COLO668 (cell line): ENCODE results near the gene SACS.

Source experiments
- DNase-seq: peaks from one replicate; lab custom pipeline; 2025; ENCODE audit not compliant: unreplicated experiment; lab: John Stamatoyannopoulos, UW

Gene SACS

DNA sequence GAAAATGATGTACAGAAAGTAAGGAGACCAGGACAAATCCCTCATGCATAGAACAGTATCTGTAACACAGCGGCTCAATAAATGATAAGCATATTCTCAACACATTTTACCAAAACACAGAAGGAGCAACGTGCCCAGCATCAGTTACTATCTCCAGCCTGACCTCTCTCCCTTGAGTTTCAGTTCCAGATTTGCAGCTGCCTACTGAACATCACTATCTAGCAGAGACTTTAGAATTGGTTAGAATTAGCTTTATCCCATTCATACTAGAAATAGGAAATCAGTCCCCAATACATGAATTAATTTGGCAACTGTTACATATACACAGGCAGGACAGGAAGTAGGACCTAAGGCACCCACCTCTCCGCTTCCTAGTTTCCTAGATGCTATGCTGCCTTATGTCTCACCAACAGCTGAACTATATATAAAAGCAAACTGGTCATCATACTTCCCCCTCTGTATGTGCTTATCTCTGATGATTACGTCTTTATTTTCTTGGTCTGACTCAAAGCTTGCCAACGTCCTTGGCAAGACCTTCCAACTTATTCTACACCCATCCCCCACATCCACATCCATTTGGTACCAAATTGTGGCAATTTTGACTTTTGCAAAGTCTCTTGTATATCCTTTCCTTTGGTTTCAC lies 61.1 kb downstream of the SACS start:
- no peak for DNase-seq

DNA sequence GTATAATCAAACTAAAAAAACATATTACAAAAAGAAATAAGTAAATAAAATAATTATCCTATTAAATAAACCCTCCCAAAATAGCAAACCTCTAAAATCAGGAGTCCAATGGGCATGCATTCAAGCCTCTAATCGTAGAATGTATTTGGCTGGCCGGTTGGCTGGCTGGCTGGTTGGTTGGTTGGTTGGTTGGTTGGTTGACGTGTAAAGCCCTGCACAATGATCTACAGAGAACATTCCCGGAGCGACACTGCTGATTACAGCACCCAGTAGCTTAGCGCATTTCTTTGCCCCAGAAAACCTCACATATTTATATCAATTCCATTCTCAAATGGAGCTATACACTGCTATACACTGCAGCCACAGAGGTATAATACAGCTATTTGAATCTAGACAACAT lies 65.6 kb downstream of the SACS start:
- no peak for DNase-seq

DNA sequence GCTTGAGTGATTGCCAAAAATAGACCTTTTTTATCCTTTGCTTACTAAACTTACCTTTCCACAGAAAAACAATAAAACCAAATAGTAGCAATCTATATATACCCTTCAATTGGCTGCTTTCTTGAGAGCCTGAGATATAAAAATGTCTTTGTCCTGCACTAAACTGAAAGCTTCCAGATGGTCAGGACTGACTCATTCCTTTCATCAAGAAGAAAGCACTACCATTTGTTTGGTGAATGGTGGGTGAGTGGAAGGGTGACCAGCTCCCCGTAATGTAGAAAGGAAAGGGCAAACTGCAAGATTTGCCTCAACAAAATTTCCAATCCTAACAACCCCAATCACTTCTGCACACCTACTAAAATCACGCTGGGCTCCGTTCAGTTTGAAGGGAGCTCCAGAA lies 67.8 kb downstream of the SACS start:
- DNase-seq = no peak

DNA sequence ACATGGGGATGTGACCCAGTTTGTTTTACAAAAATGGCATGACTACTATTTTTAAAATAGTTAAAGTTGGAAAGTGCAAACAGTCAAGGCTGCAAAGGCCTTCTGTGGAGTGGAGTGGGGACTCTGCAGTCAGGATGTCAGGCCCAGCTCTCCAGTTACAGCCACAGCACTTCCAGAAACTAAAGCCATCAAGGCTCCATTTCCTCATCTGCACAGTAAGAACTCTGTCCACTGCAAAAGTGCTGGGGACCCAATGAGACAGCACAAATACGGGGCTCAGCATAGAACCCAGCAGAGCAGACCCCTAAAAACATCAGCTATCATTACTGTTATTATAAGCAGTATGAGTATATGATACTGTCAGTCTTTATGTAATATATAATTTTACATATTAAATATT lies 73.6 kb downstream of the SACS start:
- no peak for DNase-seq

DNA sequence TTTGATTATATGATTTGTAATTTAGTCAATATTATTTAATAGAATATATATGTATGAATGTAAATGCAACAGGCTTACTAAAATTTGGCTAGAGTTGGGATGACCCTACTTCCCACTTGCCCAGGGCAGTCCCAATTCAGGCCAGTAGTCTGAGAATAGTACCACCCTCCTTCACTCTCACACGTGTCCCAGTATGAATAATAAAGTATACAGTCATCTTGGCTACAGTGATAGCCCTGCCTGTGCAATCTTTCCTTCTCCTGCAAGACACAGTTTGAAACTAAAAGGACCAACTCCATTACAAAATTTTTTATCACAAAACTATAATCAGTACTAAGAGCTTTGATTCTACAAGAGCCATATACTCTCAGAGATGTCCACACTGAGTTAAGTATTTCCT lies 76.2 kb downstream of the SACS start:
- DNase-seq = no peak

DNA sequence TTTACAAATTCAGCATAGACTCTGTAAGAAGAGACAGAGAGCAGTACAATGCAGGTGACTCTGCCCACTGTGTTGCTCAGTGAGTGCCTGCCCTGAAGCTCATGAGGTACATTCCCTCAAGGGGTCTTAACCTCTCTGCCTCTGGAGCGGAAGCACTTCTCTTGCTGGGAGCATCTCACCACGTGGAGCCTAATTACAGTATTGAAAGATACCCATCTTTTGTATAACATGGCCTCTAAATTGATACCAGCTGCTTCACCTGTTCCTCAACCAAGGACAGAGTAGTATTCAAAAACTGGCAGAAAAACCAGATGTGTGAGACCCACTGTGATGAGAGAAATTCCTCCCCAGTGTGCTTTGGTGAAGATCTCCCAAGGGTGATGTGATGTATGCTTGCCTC lies 77.1 kb downstream of the SACS start:
- no peak for DNase-seq

DNA sequence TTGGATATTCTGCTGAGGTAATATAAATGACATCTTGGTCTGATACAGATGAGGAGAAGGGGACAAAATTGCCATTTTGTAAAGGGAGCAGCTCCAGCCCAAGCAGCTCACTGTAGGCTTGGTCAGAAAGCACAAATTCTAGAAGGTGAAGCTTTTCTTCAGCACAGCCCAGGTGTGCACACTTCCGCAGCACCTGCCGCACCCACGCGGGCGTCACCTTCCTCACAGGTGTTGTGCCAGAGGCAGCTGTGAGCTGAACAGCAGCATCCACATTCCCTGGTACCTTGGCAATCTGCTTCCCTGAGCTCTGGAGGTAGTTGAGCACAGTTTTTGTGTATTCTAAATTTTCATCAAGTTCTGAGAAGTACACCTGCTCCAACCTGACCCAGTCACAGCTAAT lies 79.0 kb downstream of the SACS start:
- peak; percentile 80 for DNase-seq

DNA sequence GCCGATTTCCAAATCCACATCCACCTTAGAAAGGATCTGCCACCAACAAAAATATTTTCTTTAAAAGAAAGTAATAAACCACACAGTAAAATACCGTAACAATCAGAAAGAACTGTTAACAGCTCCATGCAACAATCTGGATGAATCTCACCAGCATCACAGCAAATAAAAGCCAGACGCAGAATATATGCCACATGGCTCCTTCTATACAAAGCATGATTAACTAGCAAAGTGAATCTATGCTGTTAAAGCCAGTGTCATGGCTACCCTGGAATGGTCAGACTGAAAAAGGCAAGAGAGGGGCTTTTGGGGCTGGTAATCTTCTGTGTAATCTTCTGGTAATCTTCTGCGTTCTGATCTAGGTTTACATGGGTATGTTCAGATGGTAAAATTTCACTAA lies 81.3 kb downstream of the SACS start:
- DNase-seq = no peak

DNA sequence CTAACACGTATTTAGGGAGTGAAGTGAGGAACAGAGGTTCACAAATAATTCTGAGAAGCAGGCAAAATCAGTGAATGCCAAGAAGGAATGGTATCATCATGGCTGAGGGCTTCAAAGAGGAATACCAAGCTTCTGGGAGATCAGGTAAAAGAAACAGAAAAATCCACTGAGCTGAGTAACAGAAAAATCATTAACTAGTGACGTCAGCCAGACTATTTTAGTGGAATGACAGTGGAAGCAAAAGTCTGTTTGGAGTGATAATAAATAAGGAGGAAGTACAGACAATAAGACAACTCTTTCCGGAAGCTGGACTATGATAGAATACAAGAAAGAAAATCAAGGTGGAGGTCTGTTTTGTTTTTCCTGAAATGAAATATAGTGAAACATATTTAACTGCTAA lies 83.5 kb downstream of the SACS start:
- no peak for DNase-seq

DNA sequence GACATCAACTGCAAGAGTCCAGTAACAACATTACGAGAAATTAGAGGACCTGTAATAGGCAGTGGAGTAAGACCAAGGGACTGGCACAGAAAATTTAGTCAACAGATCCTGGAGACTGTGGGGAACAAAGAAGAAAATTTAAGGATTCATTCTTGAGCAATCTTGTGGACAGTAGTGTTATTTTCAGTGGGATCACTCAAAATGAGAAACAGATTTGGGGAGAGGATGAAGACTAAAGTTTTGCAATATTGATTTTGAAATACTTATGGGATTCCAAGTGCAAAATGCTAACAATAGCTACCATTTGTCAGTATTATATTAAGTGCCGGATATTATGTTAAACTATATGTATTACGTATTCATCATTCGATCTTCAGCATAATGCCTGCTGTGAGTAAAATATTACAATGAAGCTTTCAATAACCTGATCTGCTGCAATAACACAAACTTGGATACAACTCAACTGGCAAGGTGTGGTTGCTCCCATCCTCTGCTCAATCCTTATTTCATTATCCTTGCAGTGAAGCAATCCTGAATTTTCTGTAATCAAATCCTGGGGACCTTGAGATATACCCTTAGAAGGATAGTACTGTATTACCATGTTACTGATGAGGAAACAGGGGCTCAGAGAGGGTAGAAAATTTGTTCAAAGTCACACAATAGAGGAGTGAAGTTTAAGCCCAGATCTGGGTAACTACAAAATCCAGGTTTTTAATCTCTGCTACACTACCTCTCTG lies 84.2 kb downstream of the SACS start:
- DNase-seq = no peak

DNA sequence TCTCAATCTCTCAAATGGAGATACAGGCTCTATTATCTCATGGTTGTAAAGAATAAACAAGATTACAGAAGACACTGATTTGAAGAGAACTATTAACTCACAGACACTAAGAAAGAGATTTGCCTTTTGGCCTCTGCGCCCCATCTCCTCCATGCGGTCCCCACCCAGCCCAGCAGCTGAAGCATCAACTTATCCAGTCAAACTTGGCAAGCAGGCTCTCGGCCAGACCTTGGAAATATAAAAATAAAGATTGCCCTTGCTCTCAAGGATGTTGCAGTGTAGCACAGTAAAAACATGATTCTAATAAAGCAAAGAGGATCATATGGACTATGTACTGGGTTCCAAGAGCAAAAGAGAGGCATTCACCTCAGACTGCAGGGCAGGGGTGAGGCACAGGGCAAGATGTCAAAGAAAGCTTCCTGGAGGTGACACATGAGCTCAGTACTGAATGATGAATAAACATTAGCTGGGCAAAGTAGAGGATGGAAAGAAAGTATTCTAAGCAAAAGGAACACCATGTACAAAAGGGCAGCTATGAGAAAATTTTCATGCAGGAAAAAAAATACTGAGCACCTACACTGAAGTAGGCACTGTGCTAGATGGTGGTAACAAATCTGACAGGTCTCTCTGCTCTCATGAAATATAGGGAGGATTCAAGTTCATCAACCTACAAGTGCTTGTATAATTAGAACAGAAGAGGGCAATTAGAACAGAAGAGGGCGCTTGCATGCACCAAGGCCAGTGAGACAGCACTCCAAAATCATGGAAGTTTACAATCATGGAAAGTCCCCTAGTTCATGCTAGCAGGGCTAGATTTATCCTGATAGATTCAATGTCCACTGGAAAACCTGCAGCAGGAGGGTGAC lies 85.0 kb downstream of the SACS start:
- DNase-seq = no peak

DNA sequence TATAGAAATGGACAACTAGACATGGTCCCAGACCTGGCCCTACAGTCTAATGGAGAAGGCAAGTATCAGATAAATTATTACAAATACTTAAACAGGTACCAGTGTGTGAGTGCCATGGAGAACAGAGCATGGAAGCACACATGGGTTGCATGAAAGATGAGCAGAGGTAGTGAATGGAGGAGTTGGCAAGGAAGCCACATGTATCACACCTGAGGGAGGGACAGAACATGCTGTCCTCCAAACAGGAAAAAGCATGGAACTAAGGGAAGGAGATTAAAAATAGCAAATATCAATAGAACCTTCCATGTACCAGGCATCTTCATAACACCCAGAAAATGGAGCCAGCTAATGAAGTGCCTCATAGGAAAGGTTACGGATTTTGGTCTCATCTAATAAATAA lies 85.9 kb downstream of the SACS start:
- no peak for DNase-seq

DNA sequence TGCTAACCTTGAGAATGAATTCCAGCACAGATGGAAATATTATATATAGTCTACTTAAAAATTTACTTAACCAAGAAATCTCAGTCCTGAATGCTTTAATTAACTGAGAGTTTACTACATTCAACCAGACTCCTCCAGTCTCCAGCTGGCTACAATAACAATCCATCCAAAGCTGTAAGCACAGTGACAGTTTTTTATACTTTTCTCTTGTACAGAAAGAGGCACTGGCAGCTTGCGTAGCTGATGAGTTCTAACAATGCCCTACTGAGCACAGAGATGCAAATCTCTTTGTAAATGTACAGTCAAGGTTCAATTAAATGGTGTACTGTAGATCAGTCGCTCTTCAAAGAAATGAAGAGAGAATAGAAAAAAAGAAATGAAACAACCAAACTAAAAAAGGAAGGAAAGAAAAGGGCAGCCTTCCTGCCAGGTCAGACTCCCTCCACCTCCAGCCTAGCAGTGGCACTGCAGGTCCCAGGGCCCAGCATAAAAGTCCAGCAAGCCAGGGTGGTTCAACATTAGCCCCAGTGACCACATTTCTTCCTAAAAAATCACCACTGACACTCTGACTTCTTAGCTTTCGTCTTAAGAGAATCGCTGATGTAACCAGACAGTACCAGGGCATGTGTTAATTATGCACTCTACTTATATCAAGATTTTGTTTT lies 88.4 kb downstream of the SACS start:
- DNase-seq = no peak

DNA sequence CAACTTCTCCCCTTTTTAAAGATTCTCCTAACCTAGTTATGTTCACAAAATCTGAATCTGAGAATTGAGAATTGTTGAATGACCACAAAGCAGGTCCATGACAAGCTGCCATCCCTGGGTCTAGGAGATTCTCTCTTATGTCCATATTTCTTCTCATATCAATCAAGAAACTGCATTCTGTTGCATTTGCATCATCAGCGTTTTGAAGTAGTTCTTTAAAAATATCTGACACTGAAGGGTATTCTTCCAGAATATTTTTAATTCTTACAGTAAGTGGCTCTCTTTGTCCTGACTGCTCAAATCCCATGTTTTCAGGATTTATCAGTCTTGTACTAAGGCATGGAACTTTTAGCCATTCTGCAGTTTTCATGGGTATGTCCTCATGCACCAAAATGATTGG lies 94.3 kb downstream of the SACS start:
- DNase-seq = no peak

DNA sequence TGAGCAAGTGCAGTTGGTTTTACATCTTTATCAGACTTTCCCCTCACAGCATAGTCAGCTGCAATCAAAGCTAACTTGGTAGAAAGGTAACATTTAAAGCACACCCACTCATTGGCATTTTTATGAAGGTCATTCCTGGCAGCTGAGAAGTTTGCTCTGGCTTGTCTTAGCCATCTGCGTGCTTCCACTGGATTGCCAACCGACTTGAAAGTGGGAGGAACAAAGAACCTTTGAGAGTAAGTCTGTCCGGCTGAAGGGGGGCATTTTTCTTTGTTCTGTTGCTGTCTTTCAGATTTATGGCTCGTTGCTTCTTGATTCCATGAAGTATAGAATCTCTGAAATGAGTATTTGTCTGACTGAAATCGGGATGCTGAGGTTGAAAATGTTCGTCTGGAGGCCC lies 103.1 kb downstream of the SACS start:
- DNase-seq = no peak

DNA sequence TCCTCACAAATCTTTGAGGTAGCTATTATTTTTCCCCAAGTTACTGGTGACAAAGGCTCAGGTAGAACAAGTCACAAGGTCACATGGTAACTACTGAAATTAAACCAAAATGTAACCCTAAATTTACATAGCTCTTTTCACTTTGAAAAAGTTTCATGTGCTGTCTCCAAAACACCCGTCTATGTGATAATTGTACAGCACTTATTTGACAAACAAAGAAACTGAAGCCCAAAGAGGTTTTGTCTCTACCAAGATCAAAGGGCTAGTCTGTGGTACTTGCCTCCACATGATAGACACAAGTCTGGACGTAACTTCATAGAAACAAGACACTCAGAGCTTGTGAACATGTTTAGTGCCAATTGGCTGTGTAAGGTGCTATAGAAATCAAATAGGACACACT lies 108.3 kb downstream of the SACS start:
- no peak for DNase-seq

DNA sequence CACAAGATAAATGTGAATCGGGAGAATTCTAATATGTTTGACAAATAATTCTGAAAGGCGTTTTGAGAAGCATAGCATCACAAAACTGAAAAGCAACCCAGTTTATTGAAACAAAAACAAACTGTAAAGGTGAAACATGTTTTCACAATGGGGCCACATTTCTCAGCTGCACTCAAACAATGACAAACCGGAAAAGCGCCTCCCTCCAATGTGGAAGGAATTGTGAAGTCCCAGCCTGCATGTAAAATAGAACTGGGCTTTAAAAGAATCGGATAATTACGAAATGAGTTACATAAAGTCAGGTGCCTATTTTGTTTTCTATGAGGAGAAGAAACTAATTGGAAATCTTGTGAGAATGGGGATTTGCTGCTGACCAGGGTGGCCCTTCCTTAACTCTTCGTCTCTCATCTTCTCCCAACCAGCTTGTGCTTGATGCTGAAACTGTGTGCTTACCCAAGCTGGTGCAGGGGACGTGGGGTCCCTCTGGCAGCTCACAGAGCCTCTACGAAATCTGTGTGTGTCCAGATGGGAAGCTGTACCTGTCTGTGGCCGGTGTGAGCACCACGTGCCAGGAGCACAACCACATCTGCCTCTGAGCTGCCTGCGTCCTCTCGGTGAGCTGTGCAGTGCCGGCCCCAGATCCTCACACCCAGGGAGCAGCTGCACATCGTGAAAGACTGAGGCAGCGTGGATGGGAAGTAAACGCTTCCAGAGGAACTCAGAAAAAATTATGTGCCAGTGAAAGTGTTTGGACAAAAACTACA lies 109.4 kb downstream of the SACS start:
- DNase-seq = no peak

DNA sequence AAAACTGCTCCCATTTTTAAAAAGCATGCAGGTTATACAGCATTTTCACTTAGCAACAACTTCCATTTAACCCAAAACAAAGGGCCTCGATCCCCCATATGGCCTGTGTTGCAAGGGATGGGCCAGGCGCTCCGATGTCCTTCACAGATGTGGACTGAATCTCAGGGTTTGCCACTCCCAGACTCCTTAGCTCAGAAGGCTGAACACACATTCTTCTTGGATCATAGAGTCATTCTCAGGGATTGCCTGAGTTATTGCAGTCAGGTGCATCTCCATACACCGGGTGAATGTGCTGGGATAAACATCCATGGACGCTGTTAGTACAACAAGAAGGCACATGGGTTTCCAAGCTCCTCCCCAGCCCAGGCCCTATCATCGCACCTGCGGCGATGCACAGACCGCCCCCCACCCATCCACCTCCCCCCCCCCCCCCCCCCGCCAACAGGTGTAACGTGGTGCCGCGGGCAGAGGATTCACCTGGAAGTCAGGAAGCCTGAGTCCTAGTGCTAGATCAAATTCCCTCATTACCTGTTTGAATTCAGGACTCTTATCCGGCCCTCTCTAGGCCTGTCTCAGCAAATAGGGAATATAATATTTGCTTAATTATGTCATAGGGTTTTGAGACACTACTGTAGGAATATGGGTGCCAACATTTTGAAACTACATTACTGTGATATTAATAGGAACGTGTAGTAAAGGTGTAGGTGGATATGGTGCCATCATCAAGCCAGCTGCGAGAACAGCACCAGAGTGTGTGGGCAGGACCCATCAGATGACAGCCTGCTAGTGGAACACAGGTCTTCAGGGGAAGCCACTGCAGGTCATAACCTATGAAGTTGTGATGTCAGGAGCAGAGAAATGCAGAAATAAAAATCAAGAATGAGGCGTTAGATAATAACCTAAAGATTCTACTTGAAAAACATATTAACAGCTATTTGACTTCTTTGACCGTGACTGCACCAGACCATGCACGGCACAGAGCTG lies 110.9 kb downstream of the SACS start:
- DNase-seq = peak; percentile 93

DNA sequence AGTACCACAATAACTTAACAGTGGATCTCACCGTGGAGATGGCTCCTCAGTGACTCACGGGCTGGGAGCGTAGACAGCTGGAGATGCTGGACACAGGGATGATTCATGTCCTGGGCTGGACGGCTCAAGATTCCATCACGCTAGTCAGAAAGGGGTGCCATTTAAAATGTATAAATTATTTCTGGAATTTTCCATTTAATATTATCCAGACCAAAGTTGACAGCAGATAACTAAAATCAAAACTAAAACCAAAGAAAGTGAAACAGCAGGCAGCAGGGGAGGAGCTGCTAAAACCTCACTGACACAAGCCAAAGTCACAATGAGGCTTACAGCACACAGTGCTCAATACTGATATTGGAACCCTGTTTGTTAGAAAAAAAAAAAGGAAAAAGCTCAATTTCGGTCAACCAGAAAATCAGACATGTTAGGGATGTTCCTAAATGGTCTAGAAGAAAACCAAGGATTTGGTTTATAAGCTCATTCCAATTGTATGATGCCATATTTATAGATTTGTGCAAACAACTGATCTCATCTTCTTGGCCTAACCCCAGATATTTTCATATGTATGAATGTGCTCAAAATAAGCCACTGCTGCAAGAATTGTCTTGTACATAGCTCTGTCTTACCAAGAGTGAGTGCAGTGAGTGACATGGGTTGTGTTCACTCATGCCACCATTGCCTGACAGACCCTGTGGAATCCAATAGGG lies 111.8 kb downstream of the SACS start:
- DNase-seq = no peak
